ENCODE measurements around the gene PKD1.
"Not testable (repeated sequence)": the region's sequence is repeated elsewhere in the genome, so short reads cannot be mapped to it uniquely, and the experiment has no call there.

Gene PKD1

GRCh38 chr16:2143878-2144485 is 8.3 kb upstream of the PKD1 start:
- TF ChIP-seq, protein P1, sequence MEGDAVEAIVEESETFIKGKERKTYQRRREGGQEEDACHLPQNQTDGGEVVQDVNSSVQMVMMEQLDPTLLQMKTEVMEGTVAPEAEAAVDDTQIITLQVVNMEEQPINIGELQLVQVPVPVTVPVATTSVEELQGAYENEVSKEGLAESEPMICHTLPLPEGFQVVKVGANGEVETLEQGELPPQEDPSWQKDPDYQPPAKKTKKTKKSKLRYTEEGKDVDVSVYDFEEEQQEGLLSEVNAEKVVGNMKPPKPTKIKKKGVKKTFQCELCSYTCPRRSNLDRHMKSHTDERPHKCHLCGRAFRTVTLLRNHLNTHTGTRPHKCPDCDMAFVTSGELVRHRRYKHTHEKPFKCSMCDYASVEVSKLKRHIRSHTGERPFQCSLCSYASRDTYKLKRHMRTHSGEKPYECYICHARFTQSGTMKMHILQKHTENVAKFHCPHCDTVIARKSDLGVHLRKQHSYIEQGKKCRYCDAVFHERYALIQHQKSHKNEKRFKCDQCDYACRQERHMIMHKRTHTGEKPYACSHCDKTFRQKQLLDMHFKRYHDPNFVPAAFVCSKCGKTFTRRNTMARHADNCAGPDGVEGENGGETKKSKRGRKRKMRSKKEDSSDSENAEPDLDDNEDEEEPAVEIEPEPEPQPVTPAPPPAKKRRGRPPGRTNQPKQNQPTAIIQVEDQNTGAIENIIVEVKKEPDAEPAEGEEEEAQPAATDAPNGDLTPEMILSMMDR (IDR thresholded peaks at IDR 0.05) = no peak
- intact Hi-C loops (cut with DNase I; ENCODE audit: low total_unique reads) = loop anchor here (5.0 kb wide), 1 partner anchor 122 kb away; no protein-coding TSS in a partner anchor
- no peaks in the 10 kb centered on the region for H3K36me3 ChIP-seq
- DNase-seq = no peak
- H3K4me3 ChIP-seq = no peak overlapping the region
- H3K4me1 ChIP-seq = peaks cover 4 to 17% (median 10%) of the 10 kb centered on the region in 4 donors
- no peaks in the 10 kb centered on the region for H3K27me3 ChIP-seq
- no peaks in the 10 kb centered on the region for H3K9me3 ChIP-seq
- H3K27ac ChIP-seq = no peak overlapping the region

DNA sequence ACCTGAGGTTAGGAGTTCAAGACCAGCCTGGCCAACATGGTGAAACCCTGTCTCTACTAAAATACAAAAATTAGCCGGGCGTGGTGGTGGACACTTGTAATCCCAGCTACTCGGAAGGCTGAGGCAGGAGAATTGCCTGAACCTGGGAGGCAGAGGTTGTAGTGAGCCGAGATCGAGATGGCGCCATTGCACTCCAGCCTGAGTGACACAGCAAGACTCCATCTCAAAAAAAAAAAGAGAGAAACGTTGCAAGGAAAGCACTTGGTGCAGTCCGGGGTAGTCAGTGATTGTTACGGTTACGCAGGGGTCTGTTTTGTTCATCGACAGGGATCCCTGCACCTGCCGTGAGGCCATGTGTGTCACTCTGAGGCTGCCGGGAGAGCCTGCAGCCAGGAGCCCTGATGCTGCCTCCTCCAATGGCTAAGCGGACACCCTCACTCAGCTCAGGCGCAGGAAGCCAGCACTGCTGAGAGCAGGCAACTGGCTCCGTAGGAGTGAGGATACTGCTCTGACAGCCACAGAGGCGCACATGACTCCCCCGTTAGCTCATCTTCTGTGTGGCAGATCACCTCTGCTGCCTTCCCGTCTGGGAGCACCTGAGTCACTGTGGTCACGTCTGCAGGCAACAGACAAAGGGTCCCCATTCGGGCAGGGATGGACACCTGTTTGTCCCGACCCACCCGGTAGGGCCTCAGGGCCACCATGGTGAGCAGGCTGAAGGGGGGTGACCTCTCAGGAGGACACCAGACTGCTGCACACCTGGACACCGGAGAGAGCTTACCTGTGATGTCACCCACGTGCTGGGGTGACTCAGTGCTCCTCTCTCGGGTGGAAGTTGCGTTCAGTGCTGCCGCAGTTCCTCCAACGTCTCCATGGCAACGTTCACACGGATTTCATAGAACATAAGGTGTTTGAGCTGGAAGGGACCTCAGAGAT is 7.5 kb upstream of the PKD1 start:
- Histone ChIP-seq H3K9me3 (no peaks in the 10 kb centered on the region), H3K36me3 (no peaks in the 10 kb centered on the region), H3K4me3 (no peak overlapping the region), H3K27ac (no peak overlapping the region), H3K27me3 (no peaks in the 10 kb centered on the region), H3K4me1 (peaks cover 0 to 11% (median 4%) of the 10 kb centered on the region in 4 donors)
- TF ChIP-seq, protein P1 (IDR thresholded peaks at IDR 0.05) = no peak
- intact Hi-C loops (cut with DNase I; ENCODE audit: low total_unique reads) = loop anchor here (5.0 kb wide), 1 partner anchor 121 kb away; no protein-coding TSS in a partner anchor
- no peak for DNase-seq

DNA sequence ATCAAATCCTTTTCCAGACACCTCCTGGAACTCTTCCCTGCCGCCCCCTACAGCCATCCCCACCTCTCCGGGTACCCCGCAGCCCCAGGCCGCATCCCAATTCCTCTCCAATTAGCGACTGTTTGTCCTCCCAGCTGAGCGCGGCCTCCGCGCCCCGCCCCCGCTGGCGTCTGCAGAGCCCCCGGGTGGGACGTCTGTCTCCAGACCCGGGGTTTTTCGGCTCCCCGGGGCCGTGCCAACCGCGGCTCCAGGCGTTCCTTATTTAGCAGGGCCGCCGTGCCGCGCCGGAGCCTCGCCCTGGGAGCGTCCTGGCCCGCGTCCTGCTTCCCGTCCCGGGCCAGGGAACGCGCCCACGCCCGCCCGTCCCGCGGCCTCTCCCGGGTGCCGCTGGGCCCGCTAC is 627 bp downstream of the PKD1 start:
- DNase-seq = peak in 1 of 2 donors; percentile 87

DNA sequence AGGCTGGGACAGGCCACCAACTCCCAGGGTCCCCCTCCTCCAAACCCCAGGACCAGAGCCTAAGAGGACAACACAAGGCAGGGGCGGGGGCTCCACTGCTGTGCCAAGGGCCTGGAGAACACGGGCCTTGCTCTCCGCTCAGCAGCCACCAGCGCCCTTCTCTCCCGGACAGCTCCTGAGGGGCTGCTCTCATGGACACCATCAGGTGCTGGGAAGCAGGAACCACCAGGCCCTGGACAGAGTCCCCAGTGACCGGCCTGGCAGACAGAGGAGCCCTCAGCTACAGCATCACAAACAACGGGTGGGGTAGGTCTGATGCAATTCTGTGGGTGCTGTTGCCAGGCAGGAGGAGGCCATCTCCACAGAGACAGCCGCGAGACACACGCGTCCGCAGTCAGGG is 1.9 kb downstream of the PKD1 start:
- H3K36me3 ChIP-seq; H3K27me3 ChIP-seq; intact Hi-C loops (cut with DNase I; ENCODE audit: low total_unique reads); H3K9me3 ChIP-seq: not testable (repeated sequence)
- peak; percentile 53 to 85 for DNase-seq
- peak overlapping the region; percentile 42 to 49 for H3K4me3 ChIP-seq
- peak overlapping the region; percentile 80 to 90 for H3K27ac ChIP-seq
- H3K4me1 ChIP-seq = peaks cover 0 to 50% (median 28%) of the 10 kb centered on the region in 4 donors

More for the DNA sequence above, 627 bp downstream of the PKD1 start:
- H3K36me3 ChIP-seq; intact Hi-C loops (cut with DNase I; ENCODE audit: low total_unique reads); H3K27me3 ChIP-seq; H3K9me3 ChIP-seq: not testable (repeated sequence)
- Histone ChIP-seq H3K4me1 (peaks cover 0 to 39% (median 21%) of the 10 kb centered on the region in 4 donors), H3K27ac (peak overlapping the region; percentile 83 to 85), H3K4me3 (peak overlapping the region; percentile 65 to 70)

DNA sequence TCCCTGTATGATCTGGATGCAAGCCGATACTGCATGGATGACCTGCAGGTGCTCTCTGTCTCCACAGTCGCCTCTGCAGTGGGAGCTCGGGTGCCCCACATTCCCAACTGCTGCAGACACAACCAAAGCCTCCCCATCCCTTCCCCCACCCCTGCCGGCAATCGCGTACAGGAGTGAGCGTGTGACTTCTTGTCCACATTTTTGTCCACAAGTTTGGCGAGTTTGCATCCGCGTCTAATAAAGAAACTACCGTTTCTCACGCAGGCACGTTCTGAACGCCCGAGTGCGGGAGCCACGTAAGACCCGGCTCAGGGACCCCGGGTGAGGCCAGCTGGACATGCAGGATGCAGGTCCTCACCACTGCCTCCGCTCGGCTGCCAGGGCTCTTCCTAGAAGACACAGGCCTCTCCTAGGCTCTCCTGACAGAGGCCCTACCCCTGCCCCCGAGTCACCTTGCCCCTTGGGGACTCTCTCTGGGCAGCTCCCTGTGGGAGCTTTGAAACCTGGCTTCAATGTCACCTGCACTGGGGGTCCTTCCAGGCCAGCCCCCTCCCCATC is 5.7 kb downstream of the PKD1 start:
- H3K4me1 ChIP-seq = peaks cover 14 to 77% (median 56%) of the 10 kb centered on the region in 4 donors
- intact Hi-C loops (cut with DNase I; ENCODE audit: low total_unique reads) = not testable (repeated sequence)

DNA sequence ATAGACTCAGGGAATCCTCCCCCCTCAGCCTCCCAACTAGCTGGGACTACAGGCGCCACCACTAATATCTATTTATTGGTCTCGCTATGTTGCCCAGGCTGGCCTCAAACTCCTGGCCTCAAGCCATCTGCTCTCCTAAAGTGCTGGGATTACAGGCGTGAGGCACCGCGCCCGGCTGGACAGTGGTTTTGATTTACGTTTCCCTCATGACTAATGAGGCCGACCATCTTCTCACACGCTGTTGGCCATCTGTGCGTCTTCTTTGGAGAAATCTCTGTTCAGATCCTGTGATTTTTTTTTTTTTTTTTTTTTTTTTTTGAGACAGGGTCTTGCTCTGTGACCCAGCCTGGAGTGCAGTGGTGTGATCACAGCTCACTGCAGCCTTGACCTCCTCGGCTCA is 6.4 kb downstream of the PKD1 start:
- Histone ChIP-seq H3K4me1 (peaks cover 14 to 84% (median 62%) of the 10 kb centered on the region in 4 donors), H3K27ac (peak overlapping the region; percentile 57 to 76)
- intact Hi-C loops (cut with DNase I; ENCODE audit: low total_unique reads) = not testable (repeated sequence)

More for the DNA sequence above, 5.7 kb downstream of the PKD1 start:
- H3K36me3 ChIP-seq, H3K9me3 ChIP-seq, H3K27me3 ChIP-seq, DNase-seq: not testable (repeated sequence)
- Histone ChIP-seq H3K27ac (peak overlapping the region; percentile 66 to 76), H3K4me3 (peak overlapping the region in 1 of 2 donors; percentile 4)

GRCh38 chr16:2127630-2128280 is 7.9 kb downstream of the PKD1 start:
- H3K36me3 ChIP-seq; H3K9me3 ChIP-seq; H3K27me3 ChIP-seq; intact Hi-C loops (cut with DNase I; ENCODE audit: low total_unique reads): not testable (repeated sequence)
- Histone ChIP-seq H3K4me1 (peaks cover 14 to 92% (median 72%) of the 10 kb centered on the region in 4 donors), H3K27ac (peak overlapping the region; percentile 98), H3K4me3 (peak overlapping the region; percentile 49 to 56)
- peak in 1 of 2 donors; percentile 81 for DNase-seq

More for the DNA sequence above, 6.4 kb downstream of the PKD1 start:
- not testable (repeated sequence) for H3K9me3 ChIP-seq, H3K27me3 ChIP-seq, H3K36me3 ChIP-seq, DNase-seq
- peak overlapping the region in 1 of 2 donors; percentile 28 for H3K4me3 ChIP-seq

GRCh38 chr16:2126928-2127556 is 8.7 kb downstream of the PKD1 start:
- H3K27me3 ChIP-seq; H3K36me3 ChIP-seq; intact Hi-C loops (cut with DNase I; ENCODE audit: low total_unique reads); H3K9me3 ChIP-seq: not testable (repeated sequence)
- Histone ChIP-seq H3K4me3 (peak overlapping the region; percentile 49 to 56), H3K27ac (peak overlapping the region; percentile 98), H3K4me1 (peaks cover 14 to 93% (median 79%) of the 10 kb centered on the region in 4 donors)
- DNase-seq = peak in 1 of 2 donors; percentile 88

DNA sequence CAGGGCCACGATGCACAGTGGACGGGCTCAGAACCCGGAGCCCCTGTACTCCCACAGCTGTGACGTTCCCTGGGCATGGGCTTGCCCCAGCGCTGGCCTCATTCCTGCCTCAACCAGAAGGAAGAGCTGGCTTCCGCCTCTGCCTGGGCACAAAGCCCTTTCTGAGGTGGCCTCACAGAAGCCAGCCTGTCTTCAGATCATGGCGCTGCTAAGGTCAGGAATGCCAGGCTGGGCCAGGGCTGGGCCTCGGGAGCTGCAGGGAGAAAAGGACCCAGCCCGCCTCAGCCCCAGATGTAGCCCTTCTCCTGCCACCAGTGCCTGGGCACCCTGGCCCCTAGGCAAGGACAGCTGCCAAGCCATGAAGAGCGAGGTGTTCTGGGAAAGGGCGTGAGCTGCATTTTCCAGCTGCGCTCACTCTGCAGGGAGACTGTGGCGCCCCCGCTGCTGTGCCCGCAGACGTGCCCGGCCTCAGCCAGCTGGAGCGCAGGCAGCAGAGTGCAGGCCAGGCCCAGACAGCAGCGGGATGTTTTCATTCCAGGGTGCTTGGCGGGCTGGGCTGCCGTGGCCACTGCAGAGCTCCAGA is 9.4 kb downstream of the PKD1 start:
- peaks cover 14 to 92% (median 79%) of the 10 kb centered on the region in 4 donors for H3K4me1 ChIP-seq
- peak overlapping the region; percentile 49 to 56 for H3K4me3 ChIP-seq
- H3K36me3 ChIP-seq; intact Hi-C loops (cut with DNase I; ENCODE audit: low total_unique reads); H3K9me3 ChIP-seq; H3K27me3 ChIP-seq: not testable (repeated sequence)
- peak overlapping the region; percentile 98 for H3K27ac ChIP-seq
- DNase-seq = peak; percentile 54 to 92

DNA sequence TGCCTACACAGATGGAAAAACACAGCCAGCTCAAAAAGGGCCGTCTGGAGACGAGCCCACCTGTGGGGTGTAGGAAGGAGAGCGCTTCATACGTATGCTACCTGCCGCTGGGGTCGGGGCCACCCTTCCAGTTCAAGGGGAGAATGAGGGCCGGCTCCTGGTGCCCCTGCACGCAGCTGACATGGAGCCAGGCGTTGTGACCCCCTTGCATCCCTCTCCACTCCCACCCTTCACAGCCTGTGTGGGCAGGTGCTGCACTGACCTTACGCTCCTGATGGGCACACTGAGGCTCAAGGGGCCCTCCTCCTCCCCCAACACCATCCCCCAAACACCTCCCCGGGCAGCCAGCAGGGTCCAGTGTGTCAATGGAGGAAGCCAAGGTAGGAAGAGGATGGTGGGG is 10.1 kb downstream of the PKD1 start:
- H3K9me3 ChIP-seq; intact Hi-C loops (cut with DNase I; ENCODE audit: low total_unique reads); H3K27me3 ChIP-seq; H3K36me3 ChIP-seq; DNase-seq: not testable (repeated sequence)
- Histone ChIP-seq H3K27ac (peak overlapping the region; percentile 98), H3K4me3 (peak overlapping the region; percentile 49 to 56), H3K4me1 (peaks cover 14 to 92% (median 79%) of the 10 kb centered on the region in 4 donors)
